ENCODE measurements around the gene PI16.

- TF ChIP-seq CTCF (optimal IDR thresholded peaks at IDR 0.05 in 1 of 3, IDR thresholded peaks at IDR 0.05 in 1 of 3, conservative IDR thresholded peaks at IDR 0.05 in 1 of 3; ENCODE audit: extremely low read depth in 1 of 3, insufficient read depth in 2 of 3, low read length in 3 of 3): no peak
- no peak for TF ChIP-seq EZH2 (IDR thresholded peaks at IDR 0.05; ENCODE audit: low read length)
Measured at GRCh38 chr6:36933519-36933918, 21.0 kb upstream of the PI16 start.

Measured in keratinocyte (primary cell).